ENCODE results near the gene SDK2.

DNA sequence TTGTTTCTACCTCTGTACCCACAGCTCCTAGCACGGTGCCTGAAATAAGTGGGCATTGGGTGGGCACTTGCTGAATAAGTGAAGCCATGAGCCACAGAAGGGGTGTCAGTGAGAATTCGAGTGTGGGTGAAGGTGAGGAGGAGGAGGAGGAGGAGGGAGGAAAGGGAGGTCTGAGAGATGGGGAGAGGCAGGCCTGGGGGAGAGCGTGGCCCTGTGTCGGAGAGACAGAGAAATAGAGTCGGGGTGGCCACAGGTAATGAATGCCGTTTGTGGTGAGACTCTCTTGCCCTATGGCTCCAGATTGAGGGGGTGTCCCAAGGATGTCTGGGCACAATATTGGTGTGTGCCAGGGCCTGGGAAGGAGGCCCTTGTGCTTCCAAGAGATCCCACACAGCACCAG is 49.2 kb downstream of the SDK2 start:
- TF ChIP-seq POLR2A (IDR thresholded peaks at IDR 0.05; ENCODE audit: low read depth, low read length) (no peak), POLR2AphosphoS5 (IDR thresholded peaks at IDR 0.05; ENCODE audit: low read depth, low read length) (no peak), TAF1 (IDR thresholded peaks at IDR 0.05; ENCODE audit: low read depth, low read length) (no peak), PAX5 (IDR thresholded peaks at IDR 0.05; ENCODE audit: insufficient read depth, low read length, severe bottlenecking) (no peak), POU2F2 (IDR thresholded peaks at IDR 0.05; ENCODE audit: low read depth, low read length) (no peak), SPI1 (IDR thresholded peaks at IDR 0.05; ENCODE audit: low read depth, low read length) (no peak)
